GM23338 (cell line): ENCODE results near the gene TMEM131L. TPM values are rescaled to one million over a fixed set of nuclear protein-coding genes. Genes with fewer than 3 reads are reported as not detected.

Experiments
- ATAC-seq: fragments of 200-7000 bp; cut with Tn5 transposase; 3 replicates; pipeline ENCODE4 v1.9.1; 2020
- DNase-seq: peaks from one replicate; pipeline ENCODE4 v3.0.0-alpha.2; 2015; ENCODE audit warnings: low spot score
- H2AFZ ChIP-seq: fragments of 200-600 bp; sonication (generic); 2 replicates; pipeline ENCODE4 v1.8.0; 2016; ENCODE audit warnings: antibody characterized with exemption, mild to moderate bottlenecking, moderate library complexity
- H3F3A ChIP-seq: fragments of 200-600 bp; sonication (generic); replicated peaks from 2 replicates; pipeline ENCODE4 v1.8.0; 2017; ENCODE audit warnings: antibody characterized with exemption, mixed run types, low read depth
- H3K27ac ChIP-seq: fragments of 200-600 bp; sonication (generic); 2 replicates; pipeline ENCODE4 v1.6.1; 2016; ENCODE audit warnings: low read depth
- H3K27me3 ChIP-seq: fragments of 200-600 bp; sonication (generic); 2 replicates; pipeline ENCODE4 v1.8.0; 2016; ENCODE audit warnings: mild to moderate bottlenecking, mixed run types, moderate library complexity; ENCODE audit not compliant: insufficient read depth
- H3K36me3 ChIP-seq: fragments of 200-600 bp; sonication (generic); 2 replicates; pipeline ENCODE4 v1.8.0; 2016; ENCODE audit warnings: mild to moderate bottlenecking; ENCODE audit not compliant: insufficient read depth
- H3K4me1 ChIP-seq: fragments of 200-600 bp; sonication (generic); 2 replicates; pipeline ENCODE4 v1.8.0; 2016; ENCODE audit warnings: mild to moderate bottlenecking, moderate library complexity; ENCODE audit not compliant: insufficient read depth
- H3K4me2 ChIP-seq: fragments of 200-600 bp; sonication (generic); 2 replicates; pipeline ENCODE4 v1.7.1; 2017; ENCODE audit warnings: mixed run types
- H3K4me3 ChIP-seq: fragments of 200-600 bp; sonication (generic); 2 replicates; pipeline ENCODE4 v1.6.1; 2016; ENCODE audit warnings: mixed run types
- H3K79me2 ChIP-seq: fragments of 200-600 bp; sonication (generic); replicated peaks from 2 replicates; pipeline ENCODE4 v1.8.0; 2017; ENCODE audit warnings: mild to moderate bottlenecking; ENCODE audit not compliant: insufficient read depth
- H3K9me2 ChIP-seq: fragments of 200-600 bp; sonication (generic); 2 replicates; pipeline ENCODE4 v1.8.0; 2017; ENCODE audit not compliant: insufficient read depth
- H4K20me1 ChIP-seq: fragments of 200-600 bp; sonication (generic); replicated peaks from 2 replicates; pipeline ENCODE4 v1.8.0; 2017; ENCODE audit warnings: mild to moderate bottlenecking; ENCODE audit not compliant: insufficient read depth
- H3K27ac Mint-ChIP-seq: 2 replicates; pipeline ENCODE4 v1.8.0; 2020; ENCODE audit warnings: inconsistent platforms, mild to moderate bottlenecking, moderate library complexity, mixed read lengths
- H3K27me3 Mint-ChIP-seq: 3 replicates; pipeline ENCODE4 v1.8.0; 2022; ENCODE audit warnings: low read depth, mild to moderate bottlenecking, moderate library complexity, mixed read lengths, inconsistent platforms; ENCODE audit not compliant: insufficient read depth, poor library complexity
- H3K36me3 Mint-ChIP-seq: 3 replicates; pipeline ENCODE4 v1.8.0; 2021; ENCODE audit warnings: low read depth, mild to moderate bottlenecking, inconsistent platforms, moderate library complexity, mixed read lengths
- H3K4me1 Mint-ChIP-seq: 3 replicates; pipeline ENCODE4 v1.8.0; 2020; ENCODE audit warnings: mild to moderate bottlenecking, inconsistent platforms, mixed read lengths
- H3K4me3 Mint-ChIP-seq: 3 replicates; pipeline ENCODE4 v1.8.0; 2021; ENCODE audit warnings: moderate library complexity, mild to moderate bottlenecking, inconsistent platforms, mixed read lengths
- H3K9me3 Mint-ChIP-seq: 3 replicates; pipeline ENCODE4 v1.8.0; 2020; ENCODE audit warnings: moderate library complexity, mild to moderate bottlenecking, inconsistent platforms, mixed read lengths
- CREB1 ChIP-seq: fragments of 250-450 bp; sonication (Bioruptor Pico); IDR thresholded peaks from 2 replicates; pipeline ENCODE4 v1.5.0; 2020; ENCODE audit warnings: low read depth, mild to moderate bottlenecking, moderate library complexity
- EZH2 ChIP-seq: fragments of 200-600 bp; sonication (generic); IDR thresholded peaks from one replicate; pipeline ENCODE4 v1.8.0; 2017; ENCODE audit warnings: antibody characterized with exemption, mild to moderate bottlenecking, low read depth; ENCODE audit not compliant: unreplicated experiment
- EZH2phosphoT487 ChIP-seq: fragments of 200-600 bp; sonication (generic); IDR thresholded peaks from one replicate; pipeline ENCODE4 v1.8.1; 2018; ENCODE audit warnings: antibody characterized with exemption; ENCODE audit not compliant: unreplicated experiment
- JUNB ChIP-seq: IDR thresholded peaks from one replicate; pipeline ENCODE4 v1.6.1; 2016; ENCODE audit warnings: antibody characterized with exemption; ENCODE audit not compliant: unreplicated experiment
- NANOG ChIP-seq: IDR thresholded peaks from 2 replicates; pipeline ENCODE4 v1.6.1; 2016; ENCODE audit warnings: antibody characterized with exemption, borderline replicate concordance
- POLR2AphosphoS5 ChIP-seq: IDR thresholded peaks from 2 replicates; pipeline ENCODE4 v1.6.1; 2016; ENCODE audit warnings: antibody characterized with exemption, low read depth
- STAT1 ChIP-seq: IDR thresholded peaks from one replicate; pipeline ENCODE4 v1.6.1; 2016; ENCODE audit warnings: antibody characterized with exemption; ENCODE audit not compliant: unreplicated experiment
- ZNF114 ChIP-seq: fragments of 250-450 bp; sonication (Bioruptor Pico); IDR thresholded peaks from 2 replicates; pipeline ENCODE4 v1.5.0; 2020; ENCODE audit warnings: mild to moderate bottlenecking, moderate library complexity
- ZNF331 ChIP-seq: fragments of 250-450 bp; sonication (Bioruptor Pico); IDR thresholded peaks from 2 replicates; pipeline ENCODE4 v1.5.0; 2020; ENCODE audit warnings: low read depth, mild to moderate bottlenecking, moderate library complexity
- polyA plus RNA-seq: library from polyadenylated mRNA; unstranded; fragments of >200 nt; fragmentation: Nextera tagmentation; extraction: Ambion mirVana; gene quantifications from 2 replicates; pipeline ENCODE4 v1.2.1, GENCODE V29; 2016
- total RNA-seq: library from RNA; depleted of rRNA; stranded (reverse); fragments of >200 nt; shearing (Covaris generic); gene quantifications from 2 replicates; pipeline ENCODE4 v1.2.3, GENCODE V29; 2014
- TF ChIP-seq, protein P1 (sequence below), 2 experiments: fragments of 200-600 bp in 1 of 2; sonication (generic) in 1 of 2; conservative IDR thresholded peaks; 2 replicates each; pipeline versions ENCODE4 v1.5.1 to v1.6.1; 2016 to 2017; ENCODE audit warnings: antibody characterized with exemption in 2 of 2, low read depth in 2 of 2, mild to moderate bottlenecking in 2 of 2, moderate library complexity in 1 of 2
- TF ChIP-seq, protein P2 (sequence below): IDR thresholded peaks from one replicate; pipeline ENCODE4 v1.6.1; 2018; ENCODE audit warnings: antibody characterized with exemption; ENCODE audit not compliant: unreplicated experiment
- TF ChIP-seq, protein P3 (sequence below): IDR thresholded peaks from 2 replicates; pipeline ENCODE4 v1.6.1; 2016; ENCODE audit warnings: antibody characterized with exemption
- TF ChIP-seq, protein P4 (sequence below): fragments of 250-450 bp; sonication (Bioruptor Pico); IDR thresholded peaks from 2 replicates; pipeline ENCODE4 v1.5.0; 2020; ENCODE audit warnings: mild to moderate bottlenecking, moderate library complexity

The TMEM131L gene
- total and polyA plus RNA-seq, 2 experiments from 2014 or later = 11.1 to 32.2 TPM

DNA sequence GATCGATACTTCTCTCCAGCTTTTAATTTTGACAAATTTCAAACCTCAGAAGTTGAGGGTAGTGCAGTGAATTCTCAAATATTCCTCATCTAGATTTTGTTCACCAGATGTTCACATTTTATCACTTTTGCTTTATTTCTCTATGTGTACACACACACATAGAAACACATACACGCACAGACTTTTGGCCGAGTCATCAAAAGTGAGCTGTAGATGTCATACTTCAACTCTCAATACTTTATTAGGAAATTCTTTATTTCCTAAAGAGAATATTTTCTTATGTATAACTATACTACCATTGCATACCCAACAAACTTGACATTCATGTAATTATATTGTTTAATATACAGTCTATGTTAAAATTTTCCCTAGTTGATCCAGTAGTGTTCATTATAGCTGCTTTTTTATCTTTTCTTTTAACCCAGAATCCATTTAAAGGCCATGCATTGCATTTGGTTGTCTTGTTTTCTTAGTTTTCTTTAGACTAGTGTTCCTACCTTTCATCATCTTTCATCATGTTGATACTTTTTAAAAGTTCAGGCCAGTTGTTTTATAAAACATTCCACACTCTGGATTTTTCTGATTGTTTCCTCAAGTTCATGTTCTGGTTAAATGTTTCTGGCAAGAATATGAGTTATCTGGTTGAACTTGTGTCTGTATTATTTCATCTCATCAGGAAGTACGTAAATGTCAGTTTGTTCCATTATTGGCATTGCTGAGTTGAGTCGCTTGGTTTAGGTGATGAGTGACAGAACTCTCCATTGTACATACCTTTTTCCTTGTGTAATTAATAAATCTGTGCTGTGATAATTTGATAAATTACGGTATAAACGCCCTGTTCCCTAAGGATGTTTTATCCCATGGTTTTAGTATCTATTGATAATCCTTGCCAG lies 123.8 kb downstream of the TMEM131L start:
- ATAC-seq = no peak
- peaks cover 12% of the 10 kb centered on the region for H3K4me1 Mint-ChIP-seq
- no peaks in the 10 kb centered on the region for H3K9me3 Mint-ChIP-seq

More for the DNA sequence above, 123.8 kb downstream of the TMEM131L start:
- H3K9me2 ChIP-seq = no peaks in the 10 kb centered on the region
- no peaks in the 10 kb centered on the region for H3F3A ChIP-seq
- no peaks in the 10 kb centered on the region; the same call in 1 of the 2 replicates for H3K4me1 ChIP-seq
- H3K4me3 ChIP-seq = no peak overlapping the region
- no peak overlapping the region for H3K4me2 ChIP-seq
- H4K20me1 ChIP-seq = no peaks in the 10 kb centered on the region
- Mint-ChIP-seq H3K36me3 (peaks cover 26% of the 10 kb centered on the region; the same call in 2 of the 3 replicates), H3K27ac (no peak overlapping the region), H3K4me3 (no peak overlapping the region), H3K27me3 (peaks cover 7% of the 10 kb centered on the region)
- TF ChIP-seq, protein P1, sequence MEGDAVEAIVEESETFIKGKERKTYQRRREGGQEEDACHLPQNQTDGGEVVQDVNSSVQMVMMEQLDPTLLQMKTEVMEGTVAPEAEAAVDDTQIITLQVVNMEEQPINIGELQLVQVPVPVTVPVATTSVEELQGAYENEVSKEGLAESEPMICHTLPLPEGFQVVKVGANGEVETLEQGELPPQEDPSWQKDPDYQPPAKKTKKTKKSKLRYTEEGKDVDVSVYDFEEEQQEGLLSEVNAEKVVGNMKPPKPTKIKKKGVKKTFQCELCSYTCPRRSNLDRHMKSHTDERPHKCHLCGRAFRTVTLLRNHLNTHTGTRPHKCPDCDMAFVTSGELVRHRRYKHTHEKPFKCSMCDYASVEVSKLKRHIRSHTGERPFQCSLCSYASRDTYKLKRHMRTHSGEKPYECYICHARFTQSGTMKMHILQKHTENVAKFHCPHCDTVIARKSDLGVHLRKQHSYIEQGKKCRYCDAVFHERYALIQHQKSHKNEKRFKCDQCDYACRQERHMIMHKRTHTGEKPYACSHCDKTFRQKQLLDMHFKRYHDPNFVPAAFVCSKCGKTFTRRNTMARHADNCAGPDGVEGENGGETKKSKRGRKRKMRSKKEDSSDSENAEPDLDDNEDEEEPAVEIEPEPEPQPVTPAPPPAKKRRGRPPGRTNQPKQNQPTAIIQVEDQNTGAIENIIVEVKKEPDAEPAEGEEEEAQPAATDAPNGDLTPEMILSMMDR (conservative IDR thresholded peaks at IDR 0.05; ENCODE audit: low read depth in 2 of 2) = no peak
- TF ChIP-seq, protein P2, sequence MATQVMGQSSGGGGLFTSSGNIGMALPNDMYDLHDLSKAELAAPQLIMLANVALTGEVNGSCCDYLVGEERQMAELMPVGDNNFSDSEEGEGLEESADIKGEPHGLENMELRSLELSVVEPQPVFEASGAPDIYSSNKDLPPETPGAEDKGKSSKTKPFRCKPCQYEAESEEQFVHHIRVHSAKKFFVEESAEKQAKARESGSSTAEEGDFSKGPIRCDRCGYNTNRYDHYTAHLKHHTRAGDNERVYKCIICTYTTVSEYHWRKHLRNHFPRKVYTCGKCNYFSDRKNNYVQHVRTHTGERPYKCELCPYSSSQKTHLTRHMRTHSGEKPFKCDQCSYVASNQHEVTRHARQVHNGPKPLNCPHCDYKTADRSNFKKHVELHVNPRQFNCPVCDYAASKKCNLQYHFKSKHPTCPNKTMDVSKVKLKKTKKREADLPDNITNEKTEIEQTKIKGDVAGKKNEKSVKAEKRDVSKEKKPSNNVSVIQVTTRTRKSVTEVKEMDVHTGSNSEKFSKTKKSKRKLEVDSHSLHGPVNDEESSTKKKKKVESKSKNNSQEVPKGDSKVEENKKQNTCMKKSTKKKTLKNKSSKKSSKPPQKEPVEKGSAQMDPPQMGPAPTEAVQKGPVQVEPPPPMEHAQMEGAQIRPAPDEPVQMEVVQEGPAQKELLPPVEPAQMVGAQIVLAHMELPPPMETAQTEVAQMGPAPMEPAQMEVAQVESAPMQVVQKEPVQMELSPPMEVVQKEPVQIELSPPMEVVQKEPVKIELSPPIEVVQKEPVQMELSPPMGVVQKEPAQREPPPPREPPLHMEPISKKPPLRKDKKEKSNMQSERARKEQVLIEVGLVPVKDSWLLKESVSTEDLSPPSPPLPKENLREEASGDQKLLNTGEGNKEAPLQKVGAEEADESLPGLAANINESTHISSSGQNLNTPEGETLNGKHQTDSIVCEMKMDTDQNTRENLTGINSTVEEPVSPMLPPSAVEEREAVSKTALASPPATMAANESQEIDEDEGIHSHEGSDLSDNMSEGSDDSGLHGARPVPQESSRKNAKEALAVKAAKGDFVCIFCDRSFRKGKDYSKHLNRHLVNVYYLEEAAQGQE = no peak
- TF ChIP-seq STAT1 (no peak), ZNF331 (no peak), JUNB (no peak), CREB1 (CRISPR knock-in tag) (no peak), ZNF114 (no peak), NANOG (no peak), EZH2 (no peak), EZH2phosphoT487 (no peak), POLR2AphosphoS5 (no peak)
- TF ChIP-seq, protein P3, sequence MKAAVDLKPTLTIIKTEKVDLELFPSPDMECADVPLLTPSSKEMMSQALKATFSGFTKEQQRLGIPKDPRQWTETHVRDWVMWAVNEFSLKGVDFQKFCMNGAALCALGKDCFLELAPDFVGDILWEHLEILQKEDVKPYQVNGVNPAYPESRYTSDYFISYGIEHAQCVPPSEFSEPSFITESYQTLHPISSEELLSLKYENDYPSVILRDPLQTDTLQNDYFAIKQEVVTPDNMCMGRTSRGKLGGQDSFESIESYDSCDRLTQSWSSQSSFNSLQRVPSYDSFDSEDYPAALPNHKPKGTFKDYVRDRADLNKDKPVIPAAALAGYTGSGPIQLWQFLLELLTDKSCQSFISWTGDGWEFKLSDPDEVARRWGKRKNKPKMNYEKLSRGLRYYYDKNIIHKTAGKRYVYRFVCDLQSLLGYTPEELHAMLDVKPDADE = no peak
- TF ChIP-seq, protein P4, sequence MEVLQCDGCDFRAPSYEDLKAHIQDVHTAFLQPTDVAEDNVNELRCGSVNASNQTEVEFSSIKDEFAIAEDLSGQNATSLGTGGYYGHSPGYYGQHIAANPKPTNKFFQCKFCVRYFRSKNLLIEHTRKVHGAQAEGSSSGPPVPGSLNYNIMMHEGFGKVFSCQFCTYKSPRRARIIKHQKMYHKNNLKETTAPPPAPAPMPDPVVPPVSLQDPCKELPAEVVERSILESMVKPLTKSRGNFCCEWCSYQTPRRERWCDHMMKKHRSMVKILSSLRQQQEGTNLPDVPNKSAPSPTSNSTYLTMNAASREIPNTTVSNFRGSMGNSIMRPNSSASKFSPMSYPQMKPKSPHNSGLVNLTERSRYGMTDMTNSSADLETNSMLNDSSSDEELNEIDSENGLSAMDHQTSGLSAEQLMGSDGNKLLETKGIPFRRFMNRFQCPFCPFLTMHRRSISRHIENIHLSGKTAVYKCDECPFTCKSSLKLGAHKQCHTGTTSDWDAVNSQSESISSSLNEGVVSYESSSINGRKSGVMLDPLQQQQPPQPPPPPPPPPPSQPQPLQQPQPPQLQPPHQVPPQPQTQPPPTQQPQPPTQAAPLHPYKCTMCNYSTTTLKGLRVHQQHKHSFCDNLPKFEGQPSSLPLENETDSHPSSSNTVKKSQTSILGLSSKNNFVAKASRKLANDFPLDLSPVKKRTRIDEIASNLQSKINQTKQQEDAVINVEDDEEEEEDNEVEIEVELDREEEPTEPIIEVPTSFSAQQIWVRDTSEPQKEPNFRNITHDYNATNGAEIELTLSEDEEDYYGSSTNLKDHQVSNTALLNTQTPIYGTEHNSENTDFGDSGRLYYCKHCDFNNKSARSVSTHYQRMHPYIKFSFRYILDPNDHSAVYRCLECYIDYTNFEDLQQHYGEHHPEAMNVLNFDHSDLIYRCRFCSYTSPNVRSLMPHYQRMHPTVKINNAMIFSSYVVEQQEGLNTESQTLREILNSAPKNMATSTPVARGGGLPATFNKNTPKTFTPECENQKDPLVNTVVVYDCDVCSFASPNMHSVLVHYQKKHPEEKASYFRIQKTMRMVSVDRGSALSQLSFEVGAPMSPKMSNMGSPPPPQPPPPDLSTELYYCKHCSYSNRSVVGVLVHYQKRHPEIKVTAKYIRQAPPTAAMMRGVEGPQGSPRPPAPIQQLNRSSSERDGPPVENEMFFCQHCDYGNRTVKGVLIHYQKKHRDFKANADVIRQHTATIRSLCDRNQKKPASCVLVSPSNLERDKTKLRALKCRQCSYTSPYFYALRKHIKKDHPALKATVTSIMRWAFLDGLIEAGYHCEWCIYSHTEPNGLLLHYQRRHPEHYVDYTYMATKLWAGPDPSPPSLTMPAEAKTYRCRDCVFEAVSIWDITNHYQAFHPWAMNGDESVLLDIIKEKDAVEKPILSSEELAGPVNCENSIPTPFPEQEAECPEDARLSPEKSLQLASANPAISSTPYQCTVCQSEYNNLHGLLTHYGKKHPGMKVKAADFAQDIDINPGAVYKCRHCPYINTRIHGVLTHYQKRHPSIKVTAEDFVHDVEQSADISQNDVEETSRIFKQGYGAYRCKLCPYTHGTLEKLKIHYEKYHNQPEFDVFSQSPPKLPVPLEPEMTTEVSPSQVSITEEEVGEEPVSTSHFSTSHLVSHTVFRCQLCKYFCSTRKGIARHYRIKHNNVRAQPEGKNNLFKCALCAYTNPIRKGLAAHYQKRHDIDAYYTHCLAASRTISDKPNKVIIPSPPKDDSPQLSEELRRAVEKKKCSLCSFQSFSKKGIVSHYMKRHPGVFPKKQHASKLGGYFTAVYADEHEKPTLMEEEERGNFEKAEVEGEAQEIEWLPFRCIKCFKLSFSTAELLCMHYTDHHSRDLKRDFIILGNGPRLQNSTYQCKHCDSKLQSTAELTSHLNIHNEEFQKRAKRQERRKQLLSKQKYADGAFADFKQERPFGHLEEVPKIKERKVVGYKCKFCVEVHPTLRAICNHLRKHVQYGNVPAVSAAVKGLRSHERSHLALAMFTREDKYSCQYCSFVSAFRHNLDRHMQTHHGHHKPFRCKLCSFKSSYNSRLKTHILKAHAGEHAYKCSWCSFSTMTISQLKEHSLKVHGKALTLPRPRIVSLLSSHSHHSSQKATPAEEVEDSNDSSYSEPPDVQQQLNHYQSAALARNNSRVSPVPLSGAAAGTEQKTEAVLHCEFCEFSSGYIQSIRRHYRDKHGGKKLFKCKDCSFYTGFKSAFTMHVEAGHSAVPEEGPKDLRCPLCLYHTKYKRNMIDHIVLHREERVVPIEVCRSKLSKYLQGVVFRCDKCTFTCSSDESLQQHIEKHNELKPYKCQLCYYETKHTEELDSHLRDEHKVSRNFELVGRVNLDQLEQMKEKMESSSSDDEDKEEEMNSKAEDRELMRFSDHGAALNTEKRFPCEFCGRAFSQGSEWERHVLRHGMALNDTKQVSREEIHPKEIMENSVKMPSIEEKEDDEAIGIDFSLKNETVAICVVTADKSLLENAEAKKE = no peak
- no peak overlapping the region for H3K27ac ChIP-seq
- no peak overlapping the region for H2AFZ ChIP-seq
- H3K36me3 ChIP-seq = no peaks in the 10 kb centered on the region
- H3K27me3 ChIP-seq = no peaks in the 10 kb centered on the region
- DNase-seq = no peak
- no peaks in the 10 kb centered on the region for H3K79me2 ChIP-seq
